ENCODE results near the gene DNAL1. TPM values are rescaled to one million over a fixed set of nuclear protein-coding genes. Genes with fewer than 3 reads are reported as not detected.
A peak's percentile ranks its signal among the peaks of the same experiment; 100 is the strongest.

Gene DNAL1
- total and polyA plus RNA-seq, 2 of the 13 experiments (the other 11 are each of a cell fraction or from before 2014, with no cell fraction given): 1.4 to 13.3 TPM

- TF ChIP-seq ZFP36 (IDR thresholded peaks at IDR 0.05; ENCODE audit: borderline replicate concordance, low read depth, low read length, partially characterized antibody): no peak
- no peak for TF ChIP-seq KDM3A (CRISPR knock-in tag; IDR thresholded peaks at IDR 0.05; ENCODE audit: low read depth)
- TF ChIP-seq ZNF691 (CRISPR knock-in tag; IDR thresholded peaks at IDR 0.05; ENCODE audit: borderline replicate concordance, low read depth): no peak
- peak; percentile 45; the same call in 1 of the 2 replicates for TF ChIP-seq ZNF770 (CRISPR knock-in tag; IDR thresholded peaks at IDR 0.05)
- peak; percentile 54 for TF ChIP-seq SRSF1 (optimal IDR thresholded peaks at IDR 0.05; ENCODE audit: low read depth, low read length)
- no peak for TF ChIP-seq ZNF253 (CRISPR knock-in tag; IDR thresholded peaks at IDR 0.05; ENCODE audit: borderline replicate concordance)
- TF ChIP-seq ZNF558 (CRISPR knock-in tag; IDR thresholded peaks at IDR 0.05; ENCODE audit: borderline replicate concordance): no peak
- no peak for TF ChIP-seq THYN1 (CRISPR knock-in tag; IDR thresholded peaks at IDR 0.05; ENCODE audit: borderline replicate concordance, low read depth)
- no peak for TF ChIP-seq CEBPB (IDR thresholded peaks at IDR 0.05; ENCODE audit: borderline replicate concordance, low read depth, low read length)
- TF ChIP-seq ZBTB49 (CRISPR knock-in tag; IDR thresholded peaks at IDR 0.05; ENCODE audit: borderline replicate concordance): no peak
- no peak for TF ChIP-seq ZBTB7A (CRISPR knock-in tag; IDR thresholded peaks at IDR 0.05)
- TF ChIP-seq NCOA2 (CRISPR knock-in tag; IDR thresholded peaks at IDR 0.05): no peak
- no peak for TF ChIP-seq HINFP (CRISPR knock-in tag; IDR thresholded peaks at IDR 0.05; ENCODE audit: low read depth)
- TF ChIP-seq HNRNPH1 (optimal IDR thresholded peaks at IDR 0.05; ENCODE audit: low read depth, low read length): no peak
- no peak for TF ChIP-seq ZNF333 (CRISPR knock-in tag; IDR thresholded peaks at IDR 0.05; ENCODE audit: borderline replicate concordance)
- TF ChIP-seq DNMT3B (CRISPR knock-in tag; conservative IDR thresholded peaks at IDR 0.05): no peak
- TF ChIP-seq ZNF256 (CRISPR knock-in tag; conservative IDR thresholded peaks at IDR 0.05): no peak
- TF ChIP-seq REPIN1 (CRISPR knock-in tag; IDR thresholded peaks at IDR 0.05; ENCODE audit: borderline replicate concordance, low read depth): peak; percentile 52; the same call in 1 of the 2 replicates
- TF ChIP-seq MED13 (CRISPR knock-in tag; IDR thresholded peaks at IDR 0.05): peak; percentile 40; the same call in 1 of the 2 replicates
- no peak for TF ChIP-seq ZMYM2 (CRISPR knock-in tag; IDR thresholded peaks at IDR 0.05)
- peak; percentile 94 for TF ChIP-seq POLR2AphosphoS5 (IDR thresholded peaks at IDR 0.05; ENCODE audit: low read depth, low read length)
- no peak for TF ChIP-seq ZNF317 (CRISPR knock-in tag; IDR thresholded peaks at IDR 0.05)
- peak; percentile 81; the same call in 1 of the 2 replicates for TF ChIP-seq SIN3A (IDR thresholded peaks at IDR 0.05; ENCODE audit: borderline replicate concordance, low read depth, low read length)
- no peak for TF ChIP-seq BCL6 (CRISPR knock-in tag; IDR thresholded peaks at IDR 0.05)
These were observed at the start of gene DNAL1 (continued) for GRCh38 chr14:73644531-73645247.

Measured in HepG2 (cell line).